IMR-90 (cell line): ENCODE data around the gene TRPM3. TPM values are rescaled to one million over a fixed set of nuclear protein-coding genes. Genes with fewer than 3 reads are reported as not detected.

ENCODE experiments used
- ATAC-seq: fragments of 200-7000 bp; cut with Tn5 transposase; 2 replicates; pipeline ENCODE4 v1.9.1; 2020; ENCODE audit warnings: low read depth, mild to moderate bottlenecking, moderate library complexity
- BruUV-seq: library from RNA; stranded (reverse); fragments of 400-500 nt; replicated peaks from 2 replicates; lab custom pipeline; 2021; lab: Mats Ljungman, UMichigan
- CTCF ChIA-PET: fragments of 300-600 bp; formaldehyde crosslinking; extraction: SDS; loops from one replicate; lab custom pipeline; 2021; ENCODE audit warnings: antibody characterized with exemption; lab: Yijun Ruan, JAX
- POLR2A ChIA-PET: fragments of 300-600 bp; sonication (Branson Sonifier 250); formaldehyde crosslinking; loops from one replicate; lab custom pipeline; 2022; ENCODE audit warnings: antibody characterized with exemption; ENCODE audit not compliant: unreplicated experiment; lab: Charles Lee
- DNase-seq: peaks from one replicate; pipeline ENCODE4 v3.0.0; 2013
- H2AFZ ChIP-seq: replicated peaks from 2 replicates; pipeline ENCODE3; 2013; ENCODE audit warnings: low read length, mild to moderate bottlenecking; ENCODE audit not compliant: poor library complexity
- H2AK5ac ChIP-seq: 2 replicates; pipeline ENCODE4 v1.6.1; 2013; ENCODE audit warnings: low read depth, low read length, inconsistent platforms
- H2AK9ac ChIP-seq: replicated peaks from 2 replicates; pipeline ENCODE3; 2013; ENCODE audit warnings: mild to moderate bottlenecking, low read depth, low read length, moderate library complexity; ENCODE audit not compliant: poor library complexity
- H2BK120ac ChIP-seq: 2 replicates; pipeline ENCODE4 v1.6.1; 2013; ENCODE audit warnings: low read depth, low read length, inconsistent platforms
- H2BK15ac ChIP-seq: 3 replicates; pipeline ENCODE4 v1.6.1; 2013; ENCODE audit warnings: low read depth, low read length, inconsistent platforms
- H2BK20ac ChIP-seq: 2 replicates; pipeline ENCODE4 v1.6.1; 2013; ENCODE audit warnings: low read depth, mild to moderate bottlenecking, inconsistent platforms, low read length, moderate library complexity
- H2BK5ac ChIP-seq: 2 replicates; pipeline ENCODE4 v1.6.1; 2013; ENCODE audit warnings: mild to moderate bottlenecking, low read depth, low read length, inconsistent platforms; ENCODE audit not compliant: poor library complexity, severe bottlenecking
- H3K14ac ChIP-seq: replicated peaks from 2 replicates; pipeline ENCODE4 v1.6.1; 2013; ENCODE audit warnings: low read depth, low read length, inconsistent platforms
- H3K18ac ChIP-seq: 2 replicates; pipeline ENCODE4 v1.6.1; 2013; ENCODE audit warnings: low read depth, low read length, control low read depth
- H3K23ac ChIP-seq: 2 replicates; pipeline ENCODE4 v1.6.1; 2013; ENCODE audit warnings: low read depth, low read length, inconsistent platforms
- H3K27ac ChIP-seq: 2 replicates; pipeline ENCODE4 v1.5.1; 2013; ENCODE audit warnings: mild to moderate bottlenecking, control low read depth, low read length; ENCODE audit not compliant: insufficient read depth
- H3K27me3 ChIP-seq: 2 replicates; pipeline ENCODE4 v1.6.1; 2013; ENCODE audit warnings: low read length; ENCODE audit not compliant: control insufficient read depth, insufficient read depth
- H3K36me3 ChIP-seq: 2 replicates; pipeline ENCODE4 v1.6.1; 2013; ENCODE audit warnings: low read length, mixed read lengths; ENCODE audit not compliant: control insufficient read depth, insufficient read depth
- H3K4ac ChIP-seq: 2 replicates; pipeline ENCODE4 v1.6.1; 2013; ENCODE audit warnings: low read depth, low read length, inconsistent platforms
- H3K4me1 ChIP-seq: 2 replicates; pipeline ENCODE4 v1.6.1; 2013; ENCODE audit warnings: low read length, mixed read lengths; ENCODE audit not compliant: control insufficient read depth, insufficient read depth
- H3K4me2 ChIP-seq: 2 replicates; pipeline ENCODE4 v1.6.1; 2013; ENCODE audit warnings: low read depth, mild to moderate bottlenecking, control low read depth, low read length, moderate library complexity
- H3K4me3 ChIP-seq: 2 replicates; pipeline ENCODE4 v1.5.1; 2013; ENCODE audit warnings: low read depth, mild to moderate bottlenecking, control low read depth, low read length, moderate library complexity; ENCODE audit not compliant: insufficient read depth
- H3K56ac ChIP-seq: 2 replicates; pipeline ENCODE4 v1.6.1; 2013; ENCODE audit warnings: low read length, inconsistent platforms; ENCODE audit not compliant: insufficient read depth; ENCODE audit errors: extremely low read depth
- H3K79me1 ChIP-seq, 2 experiments: 2 replicates each; pipeline ENCODE4 v1.6.1; 2013; ENCODE audit warnings: low read length in 2 of 2, inconsistent platforms in 1 of 2, low read depth in 1 of 2
- H3K9ac ChIP-seq: 2 replicates; pipeline ENCODE4 v1.6.1; 2013; ENCODE audit warnings: low read depth, low read length, control low read depth
- H3K9me1 ChIP-seq: 2 replicates; pipeline ENCODE4 v1.6.1; 2013; ENCODE audit warnings: low read length, inconsistent platforms; ENCODE audit not compliant: insufficient read depth
- H3K9me3 ChIP-seq: 2 replicates; pipeline ENCODE4 v1.6.1; 2013; ENCODE audit warnings: low read length; ENCODE audit not compliant: control insufficient read depth, insufficient read depth
- H4K20me1 ChIP-seq: 2 replicates; pipeline ENCODE4 v1.6.1; 2013; ENCODE audit warnings: low read length, inconsistent platforms; ENCODE audit not compliant: insufficient read depth
- H4K5ac ChIP-seq: 2 replicates; pipeline ENCODE4 v1.6.1; 2013; ENCODE audit warnings: mild to moderate bottlenecking, low read depth, low read length, control low read depth
- H4K8ac ChIP-seq, 2 experiments: 2 replicates each; pipeline ENCODE4 v1.6.1; 2013; ENCODE audit warnings: low read depth in 2 of 2, low read length in 2 of 2, control low read depth in 1 of 2, inconsistent platforms in 1 of 2
- H4K91ac ChIP-seq: 2 replicates; pipeline ENCODE4 v1.6.1; 2013; ENCODE audit warnings: low read depth, low read length, inconsistent platforms; ENCODE audit not compliant: insufficient read depth
- BHLHE40 ChIP-seq: fragments of 150-350 bp; IDR thresholded peaks from 2 replicates; pipeline ENCODE4 v1.6.1; 2016; ENCODE audit warnings: mild to moderate bottlenecking, low read depth, low read length
- ELK1 ChIP-seq: fragments of 150-350 bp; IDR thresholded peaks from 2 replicates; pipeline ENCODE4 v1.6.1; 2016; ENCODE audit warnings: low read depth, mild to moderate bottlenecking, low read length, moderate library complexity, borderline replicate concordance
- MAZ ChIP-seq: IDR thresholded peaks from 2 replicates; pipeline ENCODE4 v1.6.1; 2012; ENCODE audit warnings: low read depth, mild to moderate bottlenecking, low read length, improper control_type of control experiment, moderate library complexity, borderline replicate concordance
- MXI1 ChIP-seq: IDR thresholded peaks from 2 replicates; pipeline ENCODE4 v1.6.1; 2012; ENCODE audit warnings: low read depth, mild to moderate bottlenecking, low read length, moderate library complexity, borderline replicate concordance
- NFE2L2 ChIP-seq: fragments of 150-350 bp; IDR thresholded peaks from 2 replicates; pipeline ENCODE4 v1.6.1; 2016; ENCODE audit warnings: low read depth, mild to moderate bottlenecking, low read length
- POLR2A ChIP-seq: IDR thresholded peaks from 2 replicates; pipeline ENCODE4 v1.6.1; 2012; ENCODE audit warnings: mild to moderate bottlenecking, low read depth, low read length
- RAD21 ChIP-seq: IDR thresholded peaks from 2 replicates; pipeline ENCODE4 v1.6.1; 2012; ENCODE audit warnings: low read length, improper control_type of control experiment
- RCOR1 ChIP-seq: IDR thresholded peaks from 2 replicates; pipeline ENCODE4 v1.6.1; 2012; ENCODE audit warnings: mild to moderate bottlenecking, low read length, improper control_type of control experiment; ENCODE audit not compliant: insufficient replicate concordance
- RFX5 ChIP-seq: IDR thresholded peaks from 2 replicates; pipeline ENCODE4 v1.8.0; 2012; ENCODE audit warnings: low read depth, mild to moderate bottlenecking, low read length, moderate library complexity
- WGBS, 2 experiments: methylation state at CpG; one replicate each; pipeline versions ENCODE4 v1.1.5 to v1.1.7; 2013; ENCODE audit warnings: missing lambda C conversion rate in 2 of 2; ENCODE audit not compliant: insufficient read length in 1 of 2; ENCODE audit errors: extremely low coverage in 2 of 2; 5-methylcytosine and 5-hydroxymethylcytosine counted together
- dilution Hi-C: fragments of 300-500 bp; cut with HindIII; formaldehyde crosslinking; loops from one replicate; pipeline ENCODE4 v1.14.3; 2018; ENCODE audit warnings: low sequenced_read_pairs; ENCODE audit not compliant: unreplicated experiment
- in situ Hi-C: fragments of 300-500 bp; cut with MboI; formaldehyde crosslinking; loops from 3 replicates; pipeline ENCODE4 v1.14.3; 2019; ENCODE audit warnings: low sequenced_read_pairs, inconsistent platforms, mixed read lengths
- intact Hi-C: fragments of 100-400 bp; cut with micrococcal nuclease; formaldehyde crosslinking; loops from 2 replicates; pipeline ENCODE4 v1.10.0; 2022
- polyA plus RNA-seq, 3 experiments: library from polyadenylated mRNA; depleted of rRNA; stranded (reverse); fragments of >200 nt; gene quantifications; 2 replicates each; pipeline ENCODE4 v1.2.3, GENCODE V29; 2012; ENCODE audit warnings: low replicate concordance in 1 of 3
- total RNA-seq: library from RNA; depleted of rRNA; stranded (reverse); fragments of >200 nt; gene quantifications from 2 replicates; pipeline ENCODE4 v1.2.3, GENCODE V29; 2012

Gene TRPM3
- total and polyA plus RNA-seq, 2 of the 4 experiments (the other 2 are of a cell fraction) = not detected

GRCh38 chr9:70760228-70760627 lies 361.2 kb downstream of the TRPM3 start:
- Histone ChIP-seq H3K9me3 (no peaks in the 10 kb centered on the region), H3K4ac (no peak overlapping the region), H3K79me1 (no peaks in the 10 kb centered on the region), H2BK5ac (no peak overlapping the region), H2AK9ac (no peak overlapping the region), H3K4me2 (no peak overlapping the region), H3K4me3 (no peak overlapping the region), H4K8ac (no peak overlapping the region), H3K36me3 (no peaks in the 10 kb centered on the region), H3K23ac (no peak overlapping the region), H3K4me1 (no peaks in the 10 kb centered on the region), H4K91ac (no peak overlapping the region), H3K14ac (no peak overlapping the region), H2BK120ac (no peak overlapping the region), H3K27ac (no peak overlapping the region), H2AFZ (peak overlapping the region; percentile 51), H3K9me1 (no peaks in the 10 kb centered on the region), H3K9ac (no peak overlapping the region), H4K5ac (no peak overlapping the region), H2BK20ac (no peak overlapping the region), H2BK15ac (no peak overlapping the region), H2AK5ac (no peak overlapping the region), H3K27me3 (no peaks in the 10 kb centered on the region), H4K20me1 (no peaks in the 10 kb centered on the region), H3K18ac (no peak overlapping the region), H3K56ac (no peak overlapping the region)
- intact Hi-C loops = no loop called here
- TF ChIP-seq RAD21 (no peak), MXI1 (no peak), RFX5 (no peak), POLR2A (no peak), MAZ (no peak), RCOR1 (no peak), BHLHE40 (no peak), ELK1 (no peak), NFE2L2 (no peak)
- dilution Hi-C loops = no loop called here
- ChIA-PET CTCF (no interaction called here), POLR2A (no interaction called here)
- no peak for ATAC-seq
- in situ Hi-C loops = no loop called here
- no TSS peak for BruUV-seq
- DNase-seq = no peak
- 41% methylated on average over 3 of the region's 8 CpGs; no CpG with 5 or more reads in 1 of the 2 experiments for WGBS, 2 experiments
